NCI-H2029 treated with DMSO at 0.1 percent for 48 hours (cell line): ENCODE measurements around the gene PAX2.
"Not testable (repeated sequence)": the region's sequence is repeated elsewhere in the genome, so short reads cannot be mapped to it uniquely, and the experiment has no call there.

Experiments used
- DNase-seq: peaks from one replicate; lab custom pipeline; 2025; lab: John Stamatoyannopoulos, UW

PAX2 gene

DNA sequence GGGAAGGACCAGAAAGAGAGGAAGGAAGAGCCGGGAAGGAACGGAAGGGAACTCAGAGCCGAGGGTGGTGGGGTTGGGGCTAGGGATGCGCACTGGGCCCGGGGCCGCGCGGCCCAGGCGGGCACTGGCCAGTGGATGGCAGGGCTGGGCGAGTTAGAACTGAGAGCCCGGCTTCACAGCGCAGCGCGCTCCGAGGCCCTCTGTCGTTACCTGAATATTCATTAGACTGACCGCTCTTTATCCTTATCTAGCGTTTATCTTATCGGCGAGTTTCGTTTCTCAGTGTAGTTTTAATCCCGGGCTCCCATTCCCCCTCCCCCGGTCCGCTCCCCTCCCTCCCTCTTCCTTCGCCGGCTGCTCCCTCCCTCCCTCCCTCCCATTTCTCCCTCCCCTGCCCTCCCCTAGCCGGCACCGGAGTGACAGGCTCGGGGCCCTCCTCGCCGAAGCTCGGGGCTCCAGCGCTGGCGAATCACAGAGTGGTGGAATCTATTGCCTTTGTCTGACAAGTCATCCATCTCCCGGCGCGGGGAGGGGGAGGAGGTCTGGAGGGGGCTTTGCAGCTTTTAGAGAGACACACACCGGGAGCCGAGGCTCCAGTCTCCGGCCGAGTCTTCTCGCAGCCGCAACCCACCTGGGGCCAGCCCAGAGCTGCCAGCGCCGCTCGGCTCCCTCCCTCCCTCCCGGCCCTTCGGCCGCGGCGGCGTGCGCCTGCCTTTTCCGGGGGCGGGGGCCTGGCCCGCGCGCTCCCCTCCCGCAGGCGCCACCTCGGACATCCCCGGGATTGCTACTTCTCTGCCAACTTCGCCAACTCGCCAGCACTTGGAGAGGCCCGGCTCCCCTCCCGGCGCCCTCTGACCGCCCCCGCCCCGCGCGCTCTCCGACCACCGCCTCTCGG, at the start of gene PAX2:
Gene PAX2 (plus strand): TSS at position 596 of the 895 bp plus-strand sequence. CDS start 679 bp downstream, outside the sequence.
- DNase-seq = no peak

DNA sequence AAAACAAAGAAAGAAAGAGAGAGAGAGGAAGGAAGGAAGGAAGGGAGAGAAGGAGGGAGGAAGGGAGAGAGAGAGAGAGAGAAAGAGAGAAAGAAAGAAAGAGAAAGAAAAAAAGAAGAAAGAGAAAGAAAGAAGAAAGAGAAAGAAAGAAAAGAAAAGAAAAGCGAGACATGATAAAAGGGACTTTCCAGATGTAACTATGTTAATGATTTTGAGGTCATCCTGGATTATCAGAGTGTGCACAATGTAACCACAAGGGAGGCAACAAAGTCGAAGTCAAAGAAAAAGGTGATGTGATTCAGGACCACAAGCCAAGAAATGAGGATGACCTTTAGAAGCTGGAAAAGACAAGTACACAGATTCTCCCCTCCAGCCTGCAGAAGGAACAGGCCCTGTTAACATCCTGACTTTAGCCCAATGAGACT, 48.9 kb upstream of the PAX2 start:
- no peak for DNase-seq

DNA sequence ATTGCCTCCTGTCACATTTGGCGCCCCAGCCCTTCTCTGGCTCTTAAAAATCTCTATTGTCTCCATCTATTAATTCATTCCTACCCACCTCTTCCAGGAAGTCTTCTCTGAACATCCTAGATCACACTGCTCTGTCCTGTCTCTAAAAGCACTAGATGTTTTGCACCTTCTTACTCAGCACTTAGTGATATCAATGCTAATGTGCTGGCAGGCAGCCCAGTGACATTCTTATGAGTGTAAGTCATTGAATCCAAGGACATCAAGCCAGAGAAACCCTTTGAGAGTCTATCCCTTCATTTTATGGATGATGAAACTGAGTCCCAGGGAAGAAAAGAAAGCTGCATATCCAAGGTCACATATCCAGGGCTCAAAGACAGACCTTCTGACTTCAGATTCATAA, 48.3 kb upstream of the PAX2 start:
- no peak for DNase-seq

DNA sequence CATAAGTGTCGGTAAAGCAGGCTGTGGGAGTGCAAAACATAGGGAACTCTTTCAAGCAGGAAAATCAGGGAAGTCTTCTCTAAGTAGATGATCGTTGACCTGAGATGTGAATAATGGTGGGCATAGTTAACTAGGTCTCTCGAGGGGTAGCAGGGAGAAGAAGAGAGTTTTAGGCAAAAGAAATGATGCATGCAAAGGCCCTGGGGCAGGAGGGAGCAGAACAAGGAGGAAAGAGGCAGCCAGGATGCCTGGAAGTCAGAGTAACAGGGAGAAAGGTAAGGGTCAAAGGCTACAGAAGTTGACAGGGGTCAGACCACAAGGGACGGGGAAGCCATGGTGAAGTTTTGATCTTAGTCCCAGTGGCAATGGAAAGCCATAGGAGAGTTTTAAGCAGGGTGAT, 47.8 kb upstream of the PAX2 start:
- no peak for DNase-seq

- not testable (repeated sequence) for DNase-seq
These were observed 43.7 kb upstream of the PAX2 start for GRCh38 chr10:100701704-100702103.

DNA sequence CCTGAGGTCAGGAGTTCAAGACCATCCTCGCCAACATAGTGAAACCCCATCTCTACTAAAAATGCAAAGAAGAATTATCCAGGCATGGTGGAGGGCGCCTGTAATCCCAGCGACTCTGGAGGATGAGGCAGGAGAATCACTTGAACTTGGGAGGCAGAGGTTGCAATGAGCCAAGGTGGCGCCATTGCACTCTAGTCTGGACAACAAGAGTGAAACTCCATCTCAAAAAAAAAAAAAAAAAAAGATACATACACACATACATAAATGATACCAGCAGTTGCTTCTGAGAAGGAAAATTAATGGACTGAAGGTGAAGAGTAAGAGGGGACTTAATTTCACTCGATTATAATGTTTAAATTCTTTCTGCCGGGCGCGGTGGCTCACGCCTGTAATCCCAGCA, 40.2 kb upstream of the PAX2 start:
- DNase-seq = no peak

DNA sequence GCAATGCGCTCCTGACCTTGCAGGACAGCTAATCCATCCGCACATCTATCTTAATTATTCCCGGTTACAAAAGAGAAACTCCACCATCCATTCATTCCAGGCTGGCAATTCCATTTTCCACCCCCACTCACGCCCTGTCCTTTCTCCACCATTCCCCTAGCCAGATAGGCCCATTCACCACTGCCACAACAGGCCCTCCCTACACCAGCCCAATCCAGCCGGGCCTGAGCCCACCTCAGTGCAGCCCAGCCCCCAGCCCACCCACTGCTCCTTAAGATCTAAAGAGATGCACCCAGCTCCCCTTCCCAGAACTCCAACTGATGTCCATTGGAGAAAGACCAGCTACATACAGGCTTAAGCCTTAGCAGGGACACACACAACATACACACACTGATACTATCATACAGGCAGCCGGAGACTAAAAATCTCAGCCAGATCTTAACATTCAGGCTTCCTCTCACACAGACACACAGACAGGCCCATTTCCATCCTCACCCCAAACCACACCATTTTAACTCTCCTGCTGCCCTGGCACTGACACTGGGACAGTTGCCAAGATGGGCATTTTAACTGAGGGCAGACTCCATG, 38.0 kb upstream of the PAX2 start:
- DNase-seq = no peak

GRCh38 chr10:100709146-100710082, 36.0 kb upstream of the PAX2 start:
- no peak for DNase-seq

GRCh38 chr10:100710151-100710871, 35.1 kb upstream of the PAX2 start:
- DNase-seq = no peak

DNA sequence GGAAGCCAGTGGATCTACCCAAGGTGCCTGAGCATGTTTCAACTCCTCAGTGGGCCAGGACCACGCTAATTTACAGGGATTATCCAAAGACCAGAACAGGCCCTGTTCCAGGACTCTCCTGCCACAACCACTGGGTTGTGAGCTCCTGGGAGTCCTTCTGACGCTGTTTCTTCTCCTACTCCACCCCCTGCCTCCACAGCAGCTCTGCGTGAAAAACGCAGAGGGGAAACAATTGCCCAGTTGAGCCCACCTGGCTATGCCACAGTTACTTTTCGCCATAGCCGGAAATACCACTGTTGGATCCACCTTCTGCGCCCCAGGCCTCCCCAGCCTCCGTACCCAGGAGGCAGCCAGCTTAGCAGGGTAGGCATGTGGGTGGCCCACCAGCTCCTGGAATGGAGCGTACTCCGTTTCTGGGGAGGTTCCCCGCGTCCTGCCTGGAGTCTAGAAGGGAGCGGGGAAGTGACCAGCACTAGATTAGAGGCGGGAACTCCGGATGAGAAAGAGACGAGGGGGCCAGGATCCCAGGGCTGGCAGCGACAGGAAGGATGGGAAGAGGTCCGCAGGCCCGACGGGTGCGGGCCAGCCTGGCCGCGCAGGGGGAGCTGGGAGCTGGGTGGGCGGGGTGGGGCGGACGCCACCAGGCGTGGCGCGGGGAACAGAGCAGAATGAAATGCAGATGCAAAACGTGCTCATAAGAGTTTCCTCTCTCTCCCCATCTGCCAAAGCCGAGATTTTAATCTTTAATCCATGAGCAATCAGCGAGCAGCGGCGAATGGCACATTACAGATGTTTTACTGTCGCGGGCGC, 32.1 kb upstream of the PAX2 start:
- no peak for DNase-seq

GRCh38 chr10:100713859-100714565, 31.4 kb upstream of the PAX2 start:
- DNase-seq = no peak

- no peak for DNase-seq
These were observed 30.8 kb upstream of the PAX2 start for GRCh38 chr10:100714566-100714950.

GRCh38 chr10:100715101-100715444, 30.3 kb upstream of the PAX2 start:
- DNase-seq = no peak

DNA sequence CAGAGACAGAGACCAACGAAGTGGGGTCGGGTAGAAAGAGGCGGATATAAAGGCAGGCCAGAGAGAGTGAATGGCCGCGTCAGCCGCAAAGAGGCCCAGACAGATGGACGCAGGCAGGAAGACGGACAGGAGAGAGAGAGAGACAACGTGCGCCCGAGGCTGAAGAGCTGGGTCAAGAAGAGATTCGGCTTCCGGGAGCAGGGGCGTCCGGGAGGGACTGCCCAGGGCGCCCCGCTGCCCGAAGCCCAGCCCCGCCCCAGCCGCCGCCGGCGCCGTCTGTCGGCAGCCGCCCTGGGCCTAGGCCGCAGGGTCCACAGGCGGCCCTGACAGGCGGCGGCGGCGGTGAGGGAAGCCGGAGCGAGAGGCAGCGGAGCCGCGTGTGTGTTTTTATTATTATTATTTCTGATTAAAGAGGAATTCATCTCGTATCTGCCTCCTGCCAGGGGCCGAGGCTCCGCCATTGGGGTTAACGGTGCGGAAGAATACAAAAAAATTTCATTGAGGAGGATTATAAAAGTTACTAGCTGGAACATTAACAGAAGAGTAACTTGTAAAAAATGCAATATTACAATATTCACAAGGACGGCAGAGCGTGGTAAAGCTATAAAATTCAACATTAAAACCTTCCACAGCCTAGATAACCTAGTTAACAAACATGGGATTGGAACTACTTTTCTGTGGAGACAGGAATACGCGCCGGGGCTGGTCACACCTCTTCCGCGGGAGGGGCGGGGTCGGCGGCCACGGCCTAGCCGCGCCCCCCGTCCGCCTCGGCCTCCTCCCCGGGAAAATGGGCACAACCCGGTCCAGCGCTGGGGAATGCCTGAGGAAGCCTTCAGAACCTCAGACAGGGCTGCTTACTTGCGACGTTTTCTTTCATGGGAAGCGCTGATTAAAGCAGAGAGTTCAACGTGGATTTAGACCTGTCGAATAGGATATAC, 29.7 kb upstream of the PAX2 start:
- DNase-seq = no peak

DNA sequence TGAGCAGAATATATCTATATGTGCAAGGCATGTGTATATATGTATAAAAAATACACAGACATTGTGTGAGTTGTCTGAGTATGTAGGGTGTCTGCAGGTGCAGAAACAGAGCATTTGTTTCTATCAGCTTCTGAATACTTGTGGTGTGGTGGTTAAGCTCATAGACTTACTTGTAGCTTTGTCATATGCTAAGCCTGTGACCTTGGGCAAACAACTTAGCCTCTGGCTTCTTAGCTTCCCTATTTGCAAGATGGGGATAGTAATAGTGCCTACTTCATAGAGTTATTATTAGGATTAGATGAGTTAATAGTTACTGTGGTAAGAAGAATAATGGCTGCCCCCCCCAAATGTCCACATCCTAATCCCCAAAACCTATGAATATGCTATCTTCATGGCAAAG, 28.2 kb upstream of the PAX2 start:
- DNase-seq = no peak

- DNase-seq = no peak
These were observed 27.1 kb upstream of the PAX2 start for GRCh38 chr10:100718197-100718742.

GRCh38 chr10:100723180-100723579, 22.2 kb upstream of the PAX2 start:
- DNase-seq = no peak

DNA sequence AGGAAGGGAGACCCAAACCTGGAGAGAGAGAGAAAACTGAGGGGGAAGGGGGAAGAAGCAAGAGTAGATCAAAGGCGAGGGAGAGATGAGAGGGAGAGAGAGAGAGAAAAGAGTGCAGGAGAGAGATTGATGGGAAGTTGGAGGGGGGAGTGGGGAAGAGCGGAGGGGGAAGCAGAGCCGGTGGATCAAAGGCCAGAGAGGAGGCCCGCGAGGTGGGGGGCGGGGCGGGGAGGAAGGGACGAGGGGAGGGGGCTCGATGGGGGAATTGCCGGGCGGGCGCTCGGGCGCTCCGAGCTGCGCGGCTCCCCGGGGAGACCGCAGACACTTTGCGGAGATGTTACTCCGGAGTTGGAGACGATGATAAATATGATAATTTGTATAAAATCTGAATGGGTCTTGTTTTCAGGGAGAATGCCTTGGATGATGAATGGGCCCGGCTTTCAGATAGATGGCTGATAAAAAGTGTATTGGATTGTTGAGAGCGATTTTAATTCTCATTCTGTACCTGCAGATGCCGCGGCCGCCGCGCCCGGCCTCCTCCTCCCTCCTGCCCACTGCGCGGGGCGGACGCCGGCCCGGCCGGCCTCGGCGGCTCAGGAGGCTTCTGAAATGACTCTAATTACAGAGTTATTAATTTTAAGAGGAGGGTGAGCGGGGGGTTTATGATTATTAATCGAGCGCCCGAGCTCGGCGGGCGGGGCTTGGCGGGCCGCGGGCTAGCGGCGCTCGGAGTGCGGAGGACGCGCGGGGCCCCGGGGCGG, 21.4 kb upstream of the PAX2 start:
- DNase-seq = no peak
